ENCODE results near the gene SSH2.

Gene SSH2

DNA sequence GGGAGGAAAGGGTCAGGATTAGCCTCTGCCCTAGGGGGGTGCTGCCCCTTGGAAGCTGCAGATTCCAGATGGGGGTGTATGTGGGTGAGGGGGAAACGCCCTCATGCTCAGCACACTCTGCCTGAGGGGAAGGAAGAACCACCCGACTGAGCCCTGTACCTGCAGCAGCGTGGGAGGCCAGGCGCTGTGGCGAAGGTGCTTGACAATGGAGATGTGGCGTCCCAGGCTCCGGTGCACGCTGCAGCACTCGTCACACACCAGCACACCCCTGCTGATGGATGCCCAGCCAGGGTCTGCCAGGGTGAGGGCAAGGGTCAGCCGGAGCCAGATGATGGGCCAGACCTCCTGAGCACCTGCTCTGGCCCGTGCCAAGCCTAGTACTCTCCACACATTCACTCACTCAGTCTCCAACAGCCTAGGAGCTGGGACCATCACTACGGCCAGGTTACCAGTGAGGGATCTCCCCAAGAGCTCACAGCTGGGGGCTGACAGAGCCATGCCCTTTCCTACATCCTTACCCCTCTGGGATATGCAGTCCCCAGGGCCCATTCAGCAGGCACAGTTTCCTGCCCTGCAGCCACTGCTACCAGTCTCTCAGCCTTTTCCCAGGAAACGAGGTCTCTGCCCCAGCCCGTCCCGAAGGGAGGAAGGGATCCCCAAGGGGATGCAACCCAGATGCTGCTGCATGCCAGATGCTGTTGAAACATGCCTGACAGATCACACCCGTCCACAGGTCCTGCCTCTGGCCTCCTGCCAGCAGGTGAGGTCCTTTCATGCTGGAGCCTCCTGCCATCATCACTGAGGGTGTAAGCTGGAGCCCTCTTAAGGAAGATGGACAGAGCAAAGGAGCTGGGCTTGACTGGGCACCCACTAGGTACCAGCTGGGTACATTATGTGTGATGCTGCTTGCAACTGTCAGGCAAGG, 346.4 kb downstream of the SSH2 start:
- DNase-seq, result no peak

DNA sequence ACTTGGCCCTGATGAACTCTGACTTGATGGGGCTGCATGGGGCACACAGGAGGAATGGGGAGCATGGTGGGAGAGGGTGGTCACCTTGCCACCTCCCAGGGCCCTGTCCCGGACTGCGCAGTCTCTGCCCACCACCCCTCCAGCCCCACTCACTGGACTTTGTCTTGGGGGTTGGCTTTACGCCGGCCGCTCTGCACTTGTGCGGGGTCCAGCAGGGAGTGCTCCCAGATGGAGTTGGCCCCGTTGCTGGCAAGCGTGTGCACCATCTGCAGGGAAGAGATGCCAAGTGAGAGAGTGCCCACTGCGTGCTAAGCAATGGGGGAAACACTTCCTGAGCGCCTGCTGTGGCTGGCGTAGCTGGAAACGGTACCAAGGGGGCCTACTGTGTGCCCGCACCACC, 347.3 kb downstream of the SSH2 start:
- no peak for DNase-seq

DNA sequence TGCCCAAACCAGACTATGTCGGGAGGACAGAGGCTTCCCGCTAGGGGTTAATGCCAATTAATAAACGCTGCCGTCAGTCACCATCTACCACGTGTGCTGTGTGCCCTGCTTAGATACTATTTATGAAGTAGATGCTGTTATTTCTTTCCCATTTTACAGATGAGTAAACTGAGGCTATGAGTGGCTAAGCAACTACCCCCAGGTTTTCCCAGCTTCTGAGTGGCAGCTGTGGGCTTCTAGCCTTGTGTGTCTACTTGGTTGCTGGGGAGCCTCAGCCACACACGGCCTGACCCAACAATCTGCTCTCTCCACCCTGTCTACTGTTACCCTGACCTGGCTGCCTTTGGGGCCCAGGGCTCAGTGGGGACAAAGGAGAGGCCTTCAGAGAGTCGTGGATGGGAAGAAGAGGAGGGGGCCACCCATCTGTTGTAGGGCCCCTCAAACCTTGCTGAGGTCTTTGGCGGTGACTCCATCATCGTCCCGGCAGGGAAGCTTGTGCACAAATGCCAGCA, 347.7 kb downstream of the SSH2 start:
- no peak for DNase-seq

DNA sequence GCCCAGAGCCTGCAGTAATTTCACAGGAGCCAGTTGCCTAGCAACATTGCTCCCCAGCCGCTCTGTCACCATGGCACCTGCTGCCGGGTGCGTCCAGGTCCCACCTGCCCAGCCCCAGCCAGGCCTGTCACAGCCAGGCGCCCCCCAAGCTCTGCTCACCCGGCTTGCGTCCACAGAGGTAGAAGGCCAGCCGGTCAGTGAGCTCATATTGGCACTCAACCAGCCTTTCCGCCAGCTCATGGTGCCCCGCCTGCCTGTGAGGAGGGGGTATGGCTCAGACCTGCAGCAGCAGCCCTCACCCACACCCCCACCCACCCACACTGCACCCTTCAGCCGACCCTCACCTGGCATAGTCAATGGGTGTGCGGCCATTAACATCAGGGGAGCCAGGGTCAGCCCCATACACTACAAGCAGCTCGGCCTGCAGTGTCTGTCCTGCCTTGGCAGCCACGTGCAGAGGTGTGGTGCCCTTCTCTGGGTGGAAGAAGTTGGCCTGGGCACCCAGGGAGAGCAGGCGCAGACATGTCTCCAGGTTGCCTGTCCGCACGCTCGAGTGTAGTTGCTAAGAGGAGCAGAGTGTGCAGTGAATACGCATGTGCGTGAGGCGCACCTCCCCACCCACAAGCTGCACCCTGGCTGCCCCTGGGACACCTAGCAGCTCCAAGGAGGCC, 348.3 kb downstream of the SSH2 start:
- no peak for DNase-seq

DNA sequence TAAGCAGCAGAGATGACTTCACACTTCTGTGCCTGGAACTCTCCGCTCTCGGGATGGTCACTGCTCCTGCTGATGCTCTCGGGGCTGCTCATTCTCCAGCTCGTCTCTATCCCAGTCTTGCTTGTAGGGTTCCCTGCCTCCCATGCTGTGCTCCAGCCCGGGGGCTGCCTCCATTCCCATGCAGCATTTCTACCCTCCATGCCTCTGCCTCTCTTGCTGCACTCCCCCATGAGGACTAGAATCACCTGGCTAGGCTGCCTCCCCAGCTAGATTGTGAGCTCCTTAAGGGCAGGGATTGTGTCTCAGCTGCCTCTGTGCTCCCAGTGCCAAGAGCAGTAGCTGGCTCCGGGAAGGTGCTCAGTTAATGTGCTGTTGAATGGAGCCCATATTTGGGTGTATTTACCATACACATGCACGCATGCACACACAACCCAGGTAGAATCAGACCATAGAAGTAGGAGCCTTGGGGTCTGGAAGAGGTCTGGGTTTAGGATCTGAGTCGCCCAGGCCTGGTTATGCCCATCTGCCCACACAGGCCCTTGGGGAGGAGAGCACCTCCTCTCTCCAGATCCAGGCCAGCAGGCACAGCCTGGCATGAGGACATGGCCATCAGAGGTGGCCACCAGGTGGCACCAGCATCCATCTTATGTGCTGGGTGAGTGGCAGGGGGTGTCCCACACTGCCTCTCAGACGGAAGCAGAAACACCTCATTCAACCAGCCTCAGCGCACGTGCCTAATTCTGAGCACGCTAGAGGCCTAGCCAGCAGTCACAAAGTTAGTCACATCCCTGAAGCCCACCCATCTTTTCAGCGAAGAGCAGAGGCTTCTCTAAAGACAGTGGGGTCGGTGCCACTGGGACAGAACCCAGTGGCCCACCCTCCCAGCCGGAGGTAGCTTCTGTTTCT, 349.9 kb downstream of the SSH2 start:
- peak; percentile 36 for DNase-seq

DNA sequence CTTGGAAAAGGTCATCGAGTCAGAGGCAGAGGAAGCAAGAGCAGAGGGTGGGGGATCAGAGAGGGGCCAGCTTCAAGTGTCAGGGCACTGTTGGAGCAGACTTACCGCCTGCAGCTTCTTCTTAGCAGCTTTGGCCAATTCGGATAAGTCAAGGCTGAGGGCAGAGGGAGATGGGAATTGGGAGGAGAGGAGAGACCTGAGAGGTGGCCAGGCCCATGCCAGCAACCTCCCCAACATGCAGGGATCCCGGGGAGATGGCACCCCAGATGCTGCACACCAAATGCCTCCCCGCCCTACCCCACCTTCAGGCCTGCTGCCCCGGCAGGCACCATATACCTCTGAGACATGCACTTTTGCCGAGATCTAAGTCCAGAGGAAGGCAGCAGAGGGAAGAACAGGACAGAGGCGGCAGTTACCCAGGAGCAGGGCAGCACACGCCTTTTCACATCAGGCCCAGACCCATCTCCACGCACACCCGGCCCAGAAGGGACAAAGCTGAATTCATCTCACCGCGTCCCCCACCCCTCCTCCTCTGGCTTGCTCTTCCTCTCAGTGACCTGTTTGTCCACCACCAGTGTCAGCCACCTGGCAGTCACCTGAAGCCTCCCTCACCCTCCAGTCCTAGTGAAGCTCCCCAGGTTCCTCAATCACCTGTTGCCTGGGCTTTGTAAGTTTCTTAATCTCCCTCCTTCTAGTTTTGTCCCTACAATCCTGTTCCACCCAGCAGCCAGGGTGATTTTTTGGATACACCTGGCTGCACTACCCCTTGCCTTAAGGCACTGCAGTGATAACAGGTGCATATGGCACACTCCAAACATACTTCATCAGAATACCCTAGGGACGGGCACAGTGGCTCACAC, 351.2 kb downstream of the SSH2 start:
- no peak for DNase-seq

DNA sequence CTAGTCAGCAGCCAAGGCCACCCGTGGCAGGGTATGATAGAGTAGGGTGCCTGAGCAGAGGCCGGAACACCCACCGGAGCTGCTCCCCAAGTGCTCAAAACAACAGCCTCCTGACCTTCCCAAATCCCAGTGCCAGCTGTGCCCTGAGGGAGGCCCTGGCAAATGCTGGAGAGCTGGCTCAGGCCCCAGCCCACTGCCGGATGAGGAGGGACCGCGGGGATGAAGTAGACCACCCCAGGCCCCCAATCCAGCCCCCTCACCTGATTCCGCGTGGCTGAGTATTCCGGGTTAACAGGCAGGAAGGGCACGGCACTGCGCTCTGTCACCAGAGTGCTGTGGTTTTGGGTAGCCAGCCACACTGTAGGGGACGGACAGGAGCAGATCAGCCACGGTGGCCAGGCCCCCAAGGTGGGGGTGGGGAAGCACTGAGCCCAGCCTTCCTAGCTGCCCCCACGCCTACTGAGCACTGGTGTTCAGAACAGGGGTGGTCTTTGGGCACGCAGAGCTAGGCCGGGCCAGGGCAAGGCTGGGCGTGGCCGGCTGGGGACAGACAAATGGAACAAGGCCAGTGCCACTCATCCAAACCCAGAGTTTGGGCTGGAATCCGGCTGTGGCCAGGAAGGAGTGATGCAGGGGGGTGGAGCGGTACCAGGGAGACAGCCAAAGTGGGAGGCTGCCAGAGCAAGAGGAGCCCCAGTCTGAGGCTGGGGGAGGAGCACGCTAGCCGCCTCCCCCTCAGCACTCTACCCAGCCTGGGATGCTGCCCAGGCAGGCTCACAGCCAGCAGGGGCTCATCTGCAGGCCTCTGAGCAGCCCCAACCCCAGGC, 352.4 kb downstream of the SSH2 start:
- no peak for DNase-seq

DNA sequence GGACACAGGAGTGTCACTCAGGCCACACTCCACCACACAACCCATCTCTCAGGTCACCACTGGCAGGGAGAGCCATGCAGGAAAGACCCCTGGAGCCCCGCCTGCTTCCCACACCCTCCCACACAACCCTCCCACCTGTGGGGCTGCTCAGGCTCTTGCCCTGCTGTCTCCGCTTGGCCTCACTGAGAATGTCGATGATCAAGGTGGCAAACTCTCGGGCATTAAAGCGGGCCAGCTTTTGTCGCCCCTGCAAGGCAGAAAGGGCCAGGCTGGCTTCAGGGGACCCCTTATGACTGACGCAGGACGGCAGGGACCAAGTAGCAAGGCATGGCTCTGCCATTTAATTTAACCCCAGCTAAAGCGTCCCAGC, 353.0 kb downstream of the SSH2 start:
- no peak for DNase-seq

DNA sequence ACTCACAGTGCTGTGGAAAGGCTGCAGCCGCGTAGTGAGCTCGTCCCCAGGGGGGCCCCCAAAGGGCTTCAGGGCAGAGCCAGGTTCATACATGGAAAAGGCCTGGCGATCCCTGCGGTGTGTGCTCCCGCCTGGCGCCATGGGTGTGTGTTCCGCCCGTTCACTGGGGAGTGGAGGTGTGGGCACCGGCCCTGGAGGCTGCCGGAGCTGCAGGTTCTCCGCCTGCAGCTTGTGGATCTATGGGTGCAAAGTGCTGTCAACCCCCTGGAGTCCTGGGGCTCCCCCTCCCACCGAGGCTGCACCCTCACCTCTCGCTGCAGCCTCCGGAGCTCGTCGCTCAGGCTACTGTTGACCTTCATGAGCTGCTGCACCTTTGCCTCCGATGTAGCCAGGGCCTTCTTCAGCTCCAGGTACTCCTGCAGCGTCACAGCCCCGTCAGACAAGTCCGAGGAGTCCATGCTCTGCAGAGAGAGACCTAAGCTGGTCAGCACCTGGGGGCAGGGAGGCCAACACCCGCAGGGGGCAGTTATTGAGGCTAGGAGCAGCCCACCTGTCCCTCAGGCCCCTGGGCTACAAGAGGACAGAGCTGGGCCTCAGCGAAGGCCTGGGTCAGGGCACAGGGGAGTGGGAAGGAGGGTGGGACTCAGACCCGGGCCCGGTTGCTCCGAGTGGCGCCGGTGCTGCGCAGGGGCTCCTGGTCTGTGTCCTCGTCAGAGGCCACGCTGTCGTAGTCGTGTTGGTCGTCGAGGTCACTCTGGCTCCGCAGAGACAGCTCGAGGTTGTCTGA, 353.6 kb downstream of the SSH2 start:
- no peak for DNase-seq

Measured in GF-D8 (cell line).